Progenitor cell of endocrine pancreas (in vitro differentiated cells): Measurements from ENCODE around the gene ABCG1. TPM values are rescaled to one million over a fixed set of nuclear protein-coding genes. Genes with fewer than 3 reads are reported as not detected.

Source experiments
- DNase-seq: peaks from one replicate; pipeline ENCODE4 v3.0.0; 2021; ENCODE audit warnings: low spot score; ENCODE audit not compliant: unreplicated experiment
- H3K27ac Mint-ChIP-seq: 2 replicates; pipeline ENCODE4 v1.8.0; 2021; ENCODE audit warnings: mild to moderate bottlenecking, moderate library complexity, mixed read lengths
- H3K27me3 Mint-ChIP-seq: 2 replicates; pipeline ENCODE4 v1.8.0; 2021; ENCODE audit warnings: mixed read lengths
- H3K36me3 Mint-ChIP-seq: 2 replicates; pipeline ENCODE4 v1.8.0; 2022; ENCODE audit warnings: mixed read lengths; ENCODE audit not compliant: insufficient read depth
- H3K4me1 Mint-ChIP-seq: 2 replicates; pipeline ENCODE4 v1.8.0; 2021; ENCODE audit warnings: low read depth, mixed read lengths
- H3K4me3 Mint-ChIP-seq: 2 replicates; pipeline ENCODE4 v1.8.0; 2021; ENCODE audit warnings: low read depth, mild to moderate bottlenecking, moderate library complexity, mixed read lengths
- H3K9me3 Mint-ChIP-seq: 2 replicates; pipeline ENCODE4 v1.8.0; 2021; ENCODE audit warnings: low read depth, mixed read lengths
- total RNA-seq: library from RNA; stranded (reverse); gene quantifications from 2 replicates; pipeline ENCODE4 v1.2.1, GENCODE V29; 2021
- TF ChIP-seq, protein P1 (sequence below): fragments of 200-600 bp; sonication (generic); IDR thresholded peaks from one replicate; pipeline ENCODE4 v1.5.0; 2021; ENCODE audit warnings: antibody characterized with exemption, mild to moderate bottlenecking; ENCODE audit not compliant: unreplicated experiment

The ABCG1 gene
- total RNA-seq, 1 donor from 2014 or later, result 4.6 TPM

DNA sequence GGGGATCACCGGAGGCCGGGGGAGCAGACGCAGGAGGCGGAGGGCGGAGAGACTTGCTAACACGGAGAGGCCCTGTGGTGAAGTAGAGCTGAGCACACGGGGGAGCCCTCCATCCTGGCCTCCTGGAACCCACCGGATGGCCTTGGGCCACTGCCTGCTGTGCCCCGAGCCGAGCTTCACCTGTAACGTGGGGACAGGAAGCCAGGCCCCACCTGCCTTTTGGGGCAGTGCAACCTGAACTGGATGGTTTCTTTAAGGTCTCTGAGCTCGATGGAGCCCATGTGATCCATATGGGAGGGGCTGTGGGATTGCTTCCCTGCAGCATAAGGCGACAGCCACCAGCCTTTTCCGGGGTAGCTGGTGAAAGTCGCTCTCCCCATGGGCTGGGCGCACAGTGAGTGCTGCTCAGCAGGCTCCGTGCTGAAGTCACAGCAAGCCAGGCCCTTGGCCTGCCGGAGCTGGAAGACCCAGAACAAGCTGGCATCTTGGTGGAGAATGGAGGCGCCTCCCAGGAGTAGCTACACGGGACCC lies 60.5 kb downstream of the ABCG1 start:
- no peak for DNase-seq
- Mint-ChIP-seq H3K36me3 (no peaks in the 10 kb centered on the region), H3K4me1 (peaks cover 14% of the 10 kb centered on the region), H3K4me3 (no peak overlapping the region), H3K27ac (no peak overlapping the region), H3K27me3 (peaks cover 9% of the 10 kb centered on the region), H3K9me3 (no peaks in the 10 kb centered on the region)
- TF ChIP-seq, protein P1, sequence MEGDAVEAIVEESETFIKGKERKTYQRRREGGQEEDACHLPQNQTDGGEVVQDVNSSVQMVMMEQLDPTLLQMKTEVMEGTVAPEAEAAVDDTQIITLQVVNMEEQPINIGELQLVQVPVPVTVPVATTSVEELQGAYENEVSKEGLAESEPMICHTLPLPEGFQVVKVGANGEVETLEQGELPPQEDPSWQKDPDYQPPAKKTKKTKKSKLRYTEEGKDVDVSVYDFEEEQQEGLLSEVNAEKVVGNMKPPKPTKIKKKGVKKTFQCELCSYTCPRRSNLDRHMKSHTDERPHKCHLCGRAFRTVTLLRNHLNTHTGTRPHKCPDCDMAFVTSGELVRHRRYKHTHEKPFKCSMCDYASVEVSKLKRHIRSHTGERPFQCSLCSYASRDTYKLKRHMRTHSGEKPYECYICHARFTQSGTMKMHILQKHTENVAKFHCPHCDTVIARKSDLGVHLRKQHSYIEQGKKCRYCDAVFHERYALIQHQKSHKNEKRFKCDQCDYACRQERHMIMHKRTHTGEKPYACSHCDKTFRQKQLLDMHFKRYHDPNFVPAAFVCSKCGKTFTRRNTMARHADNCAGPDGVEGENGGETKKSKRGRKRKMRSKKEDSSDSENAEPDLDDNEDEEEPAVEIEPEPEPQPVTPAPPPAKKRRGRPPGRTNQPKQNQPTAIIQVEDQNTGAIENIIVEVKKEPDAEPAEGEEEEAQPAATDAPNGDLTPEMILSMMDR, result no peak

DNA sequence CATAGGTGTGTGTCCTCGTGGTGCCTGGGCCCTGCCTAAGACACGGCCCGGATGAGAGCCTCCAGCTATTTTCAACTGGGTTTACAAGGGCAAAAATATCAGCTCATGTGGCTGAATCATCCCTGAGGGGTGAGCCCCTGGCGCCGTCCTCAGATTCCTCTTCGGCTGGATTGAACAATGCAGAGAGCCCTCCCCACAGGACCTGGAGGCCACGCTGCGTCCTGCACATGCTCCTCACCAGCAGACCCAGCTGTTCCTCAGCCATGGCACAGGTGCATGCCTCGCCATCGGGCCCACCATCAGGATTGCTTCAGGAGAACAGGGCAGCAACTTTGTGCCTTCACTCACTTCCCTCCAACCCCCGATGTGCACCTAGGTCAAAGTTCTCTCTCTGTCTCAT lies 60.9 kb downstream of the ABCG1 start:
- Mint-ChIP-seq H3K27ac (no peak overlapping the region), H3K9me3 (no peaks in the 10 kb centered on the region), H3K27me3 (peaks cover 9% of the 10 kb centered on the region), H3K36me3 (no peaks in the 10 kb centered on the region), H3K4me3 (no peak overlapping the region), H3K4me1 (peaks cover 14% of the 10 kb centered on the region)
- DNase-seq, result no peak
- TF ChIP-seq, protein P1, result no peak

DNA sequence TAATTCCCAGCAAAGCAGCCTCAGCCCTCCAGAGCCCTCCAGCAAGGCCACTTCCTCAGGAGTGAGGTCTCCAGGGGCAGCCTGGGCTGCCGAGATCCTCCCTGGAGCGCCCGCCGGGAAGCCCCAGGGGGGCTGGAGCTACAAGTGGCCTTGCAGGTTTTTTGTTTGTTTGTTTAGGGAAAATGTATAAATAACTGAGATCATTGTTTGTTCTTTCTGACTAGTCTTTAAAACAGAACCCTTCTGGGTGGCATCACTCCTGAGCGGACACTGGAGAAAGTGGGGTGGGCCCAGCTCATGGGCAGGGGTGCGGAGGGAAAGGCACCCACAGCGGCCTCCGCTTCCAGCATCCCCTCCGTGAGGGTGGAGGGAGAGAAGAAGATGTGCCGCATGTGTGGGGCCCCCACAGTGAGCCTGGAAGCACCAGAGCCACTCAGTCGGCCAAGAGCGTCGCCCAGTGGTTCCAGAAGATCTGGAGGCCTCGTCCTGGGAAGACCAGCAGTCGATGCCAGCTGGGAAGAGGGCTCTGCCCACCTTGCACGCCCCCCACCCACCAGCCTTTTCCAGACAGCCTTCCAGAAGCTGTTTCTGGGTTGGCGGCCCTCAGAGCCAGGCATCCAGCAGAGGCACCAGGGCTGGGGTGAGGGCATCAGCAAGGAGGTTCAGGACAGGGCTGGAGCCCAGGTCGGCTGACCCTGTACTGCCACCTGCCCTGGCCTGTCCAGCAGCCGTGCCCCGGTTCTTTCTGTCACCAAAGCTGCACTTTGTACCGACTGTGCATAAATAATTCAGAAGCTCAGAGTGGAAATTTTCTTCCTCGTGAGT lies 61.6 kb downstream of the ABCG1 start:
- no peak overlapping the region for H3K4me3 Mint-ChIP-seq
- peaks cover 14% of the 10 kb centered on the region for H3K4me1 Mint-ChIP-seq
- no peaks in the 10 kb centered on the region for H3K36me3 Mint-ChIP-seq
- H3K9me3 Mint-ChIP-seq, result no peaks in the 10 kb centered on the region
- TF ChIP-seq, protein P1, result no peak
- H3K27ac Mint-ChIP-seq, result no peak overlapping the region
- DNase-seq, result no peak
- H3K27me3 Mint-ChIP-seq, result peaks cover 9% of the 10 kb centered on the region

DNA sequence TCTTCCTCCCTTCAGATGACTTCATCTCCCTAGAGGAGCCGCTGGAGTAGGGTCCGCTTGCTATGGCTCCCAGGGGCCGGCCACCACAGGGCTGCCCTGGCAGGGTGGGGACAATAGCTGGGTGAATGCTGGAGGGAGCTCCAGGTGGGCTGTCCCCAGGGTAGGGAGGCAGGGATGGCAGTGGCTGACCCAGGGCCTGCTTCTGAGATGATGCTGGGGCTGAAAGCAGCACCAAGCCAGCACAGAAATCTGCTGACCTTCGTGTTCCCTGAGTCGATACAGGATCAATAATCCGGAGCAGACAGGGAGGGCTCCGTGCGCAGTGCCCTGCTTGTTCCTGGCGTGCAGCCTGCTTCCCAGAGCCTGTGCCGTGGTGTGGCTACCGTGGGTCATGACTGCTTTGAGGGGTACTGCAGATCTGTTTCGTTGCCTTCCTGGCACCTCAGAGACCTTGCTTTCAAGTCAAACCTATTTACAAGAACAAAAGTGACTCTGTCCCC lies 62.3 kb downstream of the ABCG1 start:
- peaks cover 11% of the 10 kb centered on the region for H3K27me3 Mint-ChIP-seq
- DNase-seq, result no peak
- TF ChIP-seq, protein P1, result no peak
- H3K4me3 Mint-ChIP-seq, result no peak overlapping the region
- H3K27ac Mint-ChIP-seq, result no peak overlapping the region
- no peaks in the 10 kb centered on the region for H3K36me3 Mint-ChIP-seq
- no peaks in the 10 kb centered on the region for H3K9me3 Mint-ChIP-seq
- peaks cover 14% of the 10 kb centered on the region for H3K4me1 Mint-ChIP-seq

DNA sequence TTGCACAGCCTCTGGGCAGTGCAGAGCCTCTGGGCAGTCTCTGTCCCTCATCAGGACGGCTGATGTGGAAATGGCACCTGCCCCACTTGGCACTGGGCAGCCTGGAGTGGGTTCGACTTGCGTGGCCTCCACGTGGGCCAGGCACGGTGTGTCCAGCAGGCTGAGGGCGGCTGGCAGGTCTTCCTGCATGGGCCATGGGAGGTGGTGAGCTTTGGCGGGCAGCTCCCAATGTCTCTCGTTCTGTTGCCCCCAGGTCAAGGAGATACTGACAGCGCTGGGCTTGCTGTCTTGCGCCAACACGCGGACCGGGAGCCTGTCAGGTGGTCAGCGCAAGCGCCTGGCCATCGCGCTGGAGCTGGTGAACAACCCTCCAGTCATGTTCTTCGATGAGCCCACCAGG lies 63.1 kb downstream of the ABCG1 start:
- Mint-ChIP-seq H3K27me3 (peaks cover 17% of the 10 kb centered on the region), H3K4me1 (peaks cover 16% of the 10 kb centered on the region), H3K27ac (no peak overlapping the region), H3K36me3 (peaks cover 2% of the 10 kb centered on the region), H3K9me3 (no peaks in the 10 kb centered on the region), H3K4me3 (no peak overlapping the region)
- DNase-seq, result no peak
- TF ChIP-seq, protein P1, result no peak
